ENCODE results near the gene PPIL1. TPM values are rescaled to one million over a fixed set of nuclear protein-coding genes. Genes with fewer than 3 reads are reported as not detected.
A peak's percentile ranks its signal among the peaks of the same experiment; 100 is the strongest.

Gene PPIL1
- total RNA-seq, 3 donors from 2014 or later, result 7.2 to 14.2 (median 10.5) TPM

DNA sequence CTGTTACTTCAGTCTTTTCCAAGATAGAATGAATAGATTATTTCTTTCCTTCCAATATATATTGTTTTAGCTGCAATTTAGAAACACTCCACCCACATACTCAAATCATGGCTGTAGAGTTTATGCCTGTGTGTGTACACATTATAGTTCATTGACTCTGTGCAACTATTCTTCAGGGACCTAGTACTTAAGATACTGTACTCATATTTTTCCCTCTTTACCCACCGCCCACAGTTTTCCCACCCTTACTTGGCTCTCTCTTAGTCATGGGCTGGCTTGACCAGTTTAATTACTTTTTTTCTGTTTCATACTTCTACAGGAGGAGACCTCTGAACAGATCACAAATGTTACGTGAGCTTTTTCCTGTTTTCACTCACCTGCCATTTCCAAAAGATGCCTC lies 41.5 kb upstream of the PPIL1 start:
- H3K36me3 ChIP-seq (ENCODE audit: low read depth), result no peaks in the 10 kb centered on the region
- ATAC-seq, result no peak

GRCh38 chr6:36915599-36915998 lies 41.0 kb upstream of the PPIL1 start:
- no peak for DNase-seq
- no peak for ATAC-seq
- no peaks in the 10 kb centered on the region for H3K36me3 ChIP-seq (ENCODE audit: low read depth)
- intact Hi-C loops (cut with DNase I, micrococcal nuclease), result no loop called here
- no peak overlapping the region for H3K4me3 ChIP-seq
- no peaks in the 10 kb centered on the region for H3K9me3 ChIP-seq
- TF ChIP-seq, protein P1, sequence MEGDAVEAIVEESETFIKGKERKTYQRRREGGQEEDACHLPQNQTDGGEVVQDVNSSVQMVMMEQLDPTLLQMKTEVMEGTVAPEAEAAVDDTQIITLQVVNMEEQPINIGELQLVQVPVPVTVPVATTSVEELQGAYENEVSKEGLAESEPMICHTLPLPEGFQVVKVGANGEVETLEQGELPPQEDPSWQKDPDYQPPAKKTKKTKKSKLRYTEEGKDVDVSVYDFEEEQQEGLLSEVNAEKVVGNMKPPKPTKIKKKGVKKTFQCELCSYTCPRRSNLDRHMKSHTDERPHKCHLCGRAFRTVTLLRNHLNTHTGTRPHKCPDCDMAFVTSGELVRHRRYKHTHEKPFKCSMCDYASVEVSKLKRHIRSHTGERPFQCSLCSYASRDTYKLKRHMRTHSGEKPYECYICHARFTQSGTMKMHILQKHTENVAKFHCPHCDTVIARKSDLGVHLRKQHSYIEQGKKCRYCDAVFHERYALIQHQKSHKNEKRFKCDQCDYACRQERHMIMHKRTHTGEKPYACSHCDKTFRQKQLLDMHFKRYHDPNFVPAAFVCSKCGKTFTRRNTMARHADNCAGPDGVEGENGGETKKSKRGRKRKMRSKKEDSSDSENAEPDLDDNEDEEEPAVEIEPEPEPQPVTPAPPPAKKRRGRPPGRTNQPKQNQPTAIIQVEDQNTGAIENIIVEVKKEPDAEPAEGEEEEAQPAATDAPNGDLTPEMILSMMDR (IDR thresholded peaks at IDR 0.05), result no peak
- H3K4me1 ChIP-seq (ENCODE audit: low read depth), result peaks cover 17% of the 10 kb centered on the region

More for the DNA sequence above, 41.5 kb upstream of the PPIL1 start:
- H3K9me3 ChIP-seq, result no peaks in the 10 kb centered on the region
- intact Hi-C loops (cut with DNase I, micrococcal nuclease), result no loop called here
- TF ChIP-seq, protein P1 (IDR thresholded peaks at IDR 0.05), result no peak
- peaks cover 17% of the 10 kb centered on the region for H3K4me1 ChIP-seq (ENCODE audit: low read depth)
- H3K4me3 ChIP-seq, result no peak overlapping the region
- DNase-seq, result no peak

DNA sequence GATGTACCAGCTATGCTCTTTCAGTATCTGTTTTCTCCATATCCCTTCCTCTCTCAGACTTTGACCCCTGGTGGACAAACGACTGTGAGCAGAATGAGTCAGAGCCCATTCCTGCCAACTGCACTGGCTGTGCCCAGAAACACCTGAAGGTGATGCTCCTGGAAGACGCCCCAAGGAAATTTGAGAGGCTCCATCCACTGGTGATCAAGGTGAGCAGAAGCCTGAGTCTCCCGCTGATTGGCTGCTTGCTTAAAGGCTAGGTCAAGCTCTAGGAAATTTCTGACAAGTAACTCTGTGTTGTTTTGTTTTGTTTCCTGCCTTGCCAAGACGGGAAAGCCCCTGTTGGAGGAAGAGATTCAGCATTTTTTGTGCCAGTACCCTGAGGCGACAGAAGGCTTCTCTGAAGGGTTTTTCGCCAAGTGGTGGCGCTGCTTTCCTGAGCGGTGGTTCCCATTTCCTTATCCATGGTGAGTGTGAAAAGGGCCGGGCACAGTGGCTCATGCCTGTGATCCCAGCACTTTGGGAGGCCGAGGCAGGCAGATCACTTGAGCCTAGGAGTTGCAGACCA lies 39.7 kb upstream of the PPIL1 start:
- TF ChIP-seq, protein P1 (IDR thresholded peaks at IDR 0.05), result no peak
- intact Hi-C loops (cut with DNase I, micrococcal nuclease), result no loop called here
- DNase-seq, result peak; percentile 60 to 79 (median 68)
- Histone ChIP-seq H3K9me3 (no peaks in the 10 kb centered on the region), H3K4me3 (no peak overlapping the region), H3K36me3 (ENCODE audit: low read depth) (no peaks in the 10 kb centered on the region), H3K4me1 (ENCODE audit: low read depth) (peaks cover 17% of the 10 kb centered on the region)
- peak; percentile 98 for ATAC-seq

DNA sequence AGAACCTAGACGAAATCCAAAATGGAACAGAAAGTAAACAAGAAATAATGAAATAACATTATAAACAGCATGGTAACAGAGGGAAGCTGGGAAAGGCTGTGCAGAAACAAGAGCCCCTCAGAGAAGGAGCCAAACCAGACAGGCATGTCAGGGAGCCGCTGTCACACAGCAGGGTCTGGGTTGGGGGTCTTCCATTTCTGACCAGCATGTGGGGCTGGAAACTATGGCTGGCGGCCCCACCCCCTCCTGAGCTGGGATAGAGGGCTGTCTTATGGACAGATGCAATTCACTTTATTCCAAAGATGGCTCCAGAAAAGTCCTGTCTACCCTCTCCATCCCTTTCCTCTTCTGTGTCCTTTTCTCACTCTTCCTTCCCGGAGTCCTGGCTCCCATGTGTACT lies 38.5 kb upstream of the PPIL1 start:
- DNase-seq (no peak), ATAC-seq (no peak)
- no peak overlapping the region for H3K4me3 ChIP-seq
- intact Hi-C loops (cut with DNase I, micrococcal nuclease), result no loop called here
- H3K4me1 ChIP-seq (ENCODE audit: low read depth), result peaks cover 17% of the 10 kb centered on the region
- H3K36me3 ChIP-seq (ENCODE audit: low read depth), result no peaks in the 10 kb centered on the region
- no peaks in the 10 kb centered on the region for H3K9me3 ChIP-seq
- TF ChIP-seq, protein P1 (IDR thresholded peaks at IDR 0.05), result no peak

GRCh38 chr6:36912586-36912985 lies 38.0 kb upstream of the PPIL1 start:
- Histone ChIP-seq H3K4me3 (no peak overlapping the region), H3K36me3 (ENCODE audit: low read depth) (no peaks in the 10 kb centered on the region), H3K9me3 (no peaks in the 10 kb centered on the region), H3K4me1 (ENCODE audit: low read depth) (peaks cover 17% of the 10 kb centered on the region)
- ATAC-seq (peak; percentile 19), DNase-seq (no peak)
- intact Hi-C loops (cut with DNase I, micrococcal nuclease), result no loop called here
- TF ChIP-seq, protein P1 (IDR thresholded peaks at IDR 0.05), result no peak

- H3K36me3 ChIP-seq (ENCODE audit: low read depth), result no peaks in the 10 kb centered on the region
- TF ChIP-seq, protein P1 (IDR thresholded peaks at IDR 0.05), result no peak
- peaks cover 17% of the 10 kb centered on the region for H3K4me1 ChIP-seq (ENCODE audit: low read depth)
- intact Hi-C loops (cut with DNase I, micrococcal nuclease), result no loop called here
- DNase-seq (no peak), ATAC-seq (no peak)
- no peak overlapping the region for H3K4me3 ChIP-seq
- H3K9me3 ChIP-seq, result no peaks in the 10 kb centered on the region
Measured at GRCh38 chr6:36912030-36912454, 37.4 kb upstream of the PPIL1 start.
